Measurements from ENCODE around the gene IL2RA.
A peak's percentile ranks its signal among the peaks of the same experiment; 100 is the strongest.
"Not testable (repeated sequence)": the region's sequence is repeated elsewhere in the genome, so short reads cannot be mapped to it uniquely, and the experiment has no call there.

IL2RA gene

GRCh38 chr10:6011558-6011957 is 50.6 kb downstream of the IL2RA start:
- peak in 1 of 2 donors; percentile 2 for ATAC-seq

- ATAC-seq, result no peak
Measured at GRCh38 chr10:6010569-6010968, 51.6 kb downstream of the IL2RA start.

- no peak for ATAC-seq
Measured at GRCh38 chr10:6009961-6010360, 52.2 kb downstream of the IL2RA start.

GRCh38 chr10:6009150-6009549 is 53.0 kb downstream of the IL2RA start:
- ATAC-seq, result peak; percentile 30 to 51

- no peak for ATAC-seq
Measured at GRCh38 chr10:6008497-6009142, 53.5 kb downstream of the IL2RA start.

- ATAC-seq, result no peak
Measured at GRCh38 chr10:6006991-6007390, 55.2 kb downstream of the IL2RA start.

GRCh38 chr10:6006546-6006945 is 55.6 kb downstream of the IL2RA start:
- ATAC-seq, result no peak

- ATAC-seq, result no peak
Measured at GRCh38 chr10:6005856-6006395, 56.2 kb downstream of the IL2RA start.

- not testable (repeated sequence) for ATAC-seq
Measured at GRCh38 chr10:6005161-6005804, 56.9 kb downstream of the IL2RA start.

GRCh38 chr10:6002809-6003510 is 59.2 kb downstream of the IL2RA start:
- peak; percentile 79 to 81 for ATAC-seq

GRCh38 chr10:5999440-6000165 is 62.6 kb downstream of the IL2RA start:
- no peak for ATAC-seq

- no peak for ATAC-seq
Measured at GRCh38 chr10:5996696-5997095, 65.5 kb downstream of the IL2RA start.

- ATAC-seq, result no peak
Measured at GRCh38 chr10:5992398-5992797, 69.8 kb downstream of the IL2RA start.

- no peak for ATAC-seq
Measured at GRCh38 chr10:5991708-5992107, 70.5 kb downstream of the IL2RA start.

GRCh38 chr10:5989756-5990155 is 72.4 kb downstream of the IL2RA start:
- ATAC-seq, result no peak

- no peak for ATAC-seq
Measured at GRCh38 chr10:5988336-5988920, 73.7 kb downstream of the IL2RA start.

GRCh38 chr10:5987747-5988146 is 74.4 kb downstream of the IL2RA start:
- peak; percentile 53 to 72 for ATAC-seq

GRCh38 chr10:5985029-5985428 is 77.1 kb downstream of the IL2RA start:
- no peak for ATAC-seq

- no peak for ATAC-seq
Measured at GRCh38 chr10:5983774-5984173, 78.4 kb downstream of the IL2RA start.

GRCh38 chr10:5981529-5981928 is 80.6 kb downstream of the IL2RA start:
- no peak for ATAC-seq

GRCh38 chr10:5978230-5978489 is 84.0 kb downstream of the IL2RA start:
- no peak for ATAC-seq

- ATAC-seq, result peak; percentile 79 to 81
Measured at GRCh38 chr10:5977471-5978229, 84.5 kb downstream of the IL2RA start, which contains the start of gene IL15RA. TSS of gene IL15RA (minus strand) at chr10:5977543. CDS start at chr10:5977492, 51 bp downstream.

Data from activated CD4-positive, CD25-positive, alpha-beta regulatory T cell treated with anti-CD3 and anti-CD28 coated beads, Interleukin-2, amount 50 U/mL, for 24 hours (primary cell).